Natural killer cell (primary cell): ENCODE measurements around the gene SPRY1. TPM values are rescaled to one million over a fixed set of nuclear protein-coding genes. Genes with fewer than 3 reads are reported as not detected.

Experiments
- ATAC-seq, 3 donors: fragments of 150-1000 bp in 2 of 3; fragments of 200-7000 bp in 1 of 3; cut with Tn5 transposase; 1 replicate in 1 of 3; 2 replicates in 2 of 3; pipeline ENCODE4 v1.10.0; 2021; ENCODE audit warnings: mild to moderate bottlenecking in 2 of 3, moderate library complexity in 2 of 3
- DNase-seq, 2 donors: peaks; one replicate each; pipeline versions ENCODE4 v3.0.0 to v3.0.0-alpha.2; 2013 to 2021; ENCODE audit warnings: mixed read lengths in 1 of 2
- H3K27ac ChIP-seq: one replicate; pipeline ENCODE4 v1.5.1; 2013; ENCODE audit warnings: mild to moderate bottlenecking, low read length
- H3K27me3 ChIP-seq: one replicate; pipeline ENCODE4 v1.6.1; 2013; ENCODE audit warnings: low read length; ENCODE audit not compliant: control insufficient read depth, insufficient read depth
- H3K36me3 ChIP-seq: one replicate; pipeline ENCODE4 v1.6.1; 2013; ENCODE audit warnings: low read length; ENCODE audit not compliant: control insufficient read depth, insufficient read depth
- H3K4me1 ChIP-seq: one replicate; pipeline ENCODE4 v1.6.1; 2013; ENCODE audit warnings: low read length; ENCODE audit not compliant: control insufficient read depth, insufficient read depth
- H3K4me3 ChIP-seq: one replicate; pipeline ENCODE4 v1.5.1; 2013; ENCODE audit warnings: low read length
- H3K9me3 ChIP-seq: one replicate; pipeline ENCODE4 v1.6.1; 2013; ENCODE audit warnings: low read length; ENCODE audit not compliant: control insufficient read depth, insufficient read depth
- H3K27ac Mint-ChIP-seq, 2 donors: one replicate each; pipeline ENCODE4 v1.8.0; 2022; ENCODE audit warnings: mild to moderate bottlenecking in 2 of 2, mixed read lengths in 2 of 2, moderate library complexity in 1 of 2
- H3K27me3 Mint-ChIP-seq, 2 donors: one replicate each; pipeline ENCODE4 v1.8.0; 2022; ENCODE audit warnings: low read depth in 2 of 2, mixed read lengths in 2 of 2
- H3K36me3 Mint-ChIP-seq: one replicate; pipeline ENCODE4 v1.8.0; 2022; ENCODE audit warnings: mixed read lengths
- H3K4me1 Mint-ChIP-seq, 2 donors: one replicate each; pipeline ENCODE4 v1.8.0; 2022; ENCODE audit warnings: mixed read lengths in 2 of 2
- H3K4me3 Mint-ChIP-seq: one replicate; pipeline ENCODE4 v1.8.0; 2022; ENCODE audit warnings: mild to moderate bottlenecking, moderate library complexity, mixed read lengths
- H3K9me3 Mint-ChIP-seq, 2 donors: one replicate each; pipeline ENCODE4 v1.8.0; 2022; ENCODE audit warnings: mixed read lengths in 2 of 2
- CTCF ChIP-seq: fragments of 200-600 bp; IDR thresholded peaks from one replicate; pipeline ENCODE4 v1.8.0; 2022; ENCODE audit warnings: antibody characterized with exemption
- whole genome bisulfite sequencing: methylation state at CpG from one replicate; pipeline ENCODE4 v1.1.7; 2013; ENCODE audit warnings: missing lambda C conversion rate; ENCODE audit not compliant: insufficient coverage; 5-methylcytosine and 5-hydroxymethylcytosine counted together
- intact Hi-C: fragments of 100-400 bp; cut with micrococcal nuclease; formaldehyde crosslinking; loops from one replicate; pipeline ENCODE4 v1.14.2; 2022
- total RNA-seq, 4 donors: library from RNA; stranded (reverse); fragments of 120-200 nt in 1 of 4; gene quantifications; one replicate each; pipeline versions ENCODE4 v1.2.3 to v1.2.4, GENCODE V29; 2013 to 2022

Gene SPRY1
- total RNA-seq, 3 donors from 2014 or later (not counting 1 experiment from before 2014, with no cell fraction given) = 8.7 to 9.8 (median 9.5) TPM

GRCh38 chr4:123453061-123453680, 56.6 kb downstream of the SPRY1 start:
- peaks cover 0 to 4% of the 10 kb centered on the region in 2 donors for H3K27me3 Mint-ChIP-seq
- no peak for ATAC-seq
- Histone ChIP-seq H3K36me3 (no peaks in the 10 kb centered on the region), H3K27me3 (no peaks in the 10 kb centered on the region), H3K4me1 (peaks cover 4% of the 10 kb centered on the region), H3K4me3 (no peak overlapping the region), H3K27ac (no peak overlapping the region), H3K9me3 (no peaks in the 10 kb centered on the region)
- no peak overlapping the region for H3K4me3 Mint-ChIP-seq
- H3K9me3 Mint-ChIP-seq = no peaks in the 10 kb centered on the region
- H3K4me1 Mint-ChIP-seq = peaks cover 13% of the 10 kb centered on the region in 2 donors
- TF ChIP-seq CTCF = no peak
- intact Hi-C loops = loop anchor here (1.0 kb wide), 1 partner anchor 23 kb away; no protein-coding TSS in a partner anchor
- DNase-seq = no peak
- H3K27ac Mint-ChIP-seq = no peak overlapping the region
- 100% methylated on average over 3 of the region's 3 CpGs for WGBS
- no peaks in the 10 kb centered on the region for H3K36me3 Mint-ChIP-seq
